Vagina (tissue), 2 donors: ENCODE measurements around the gene UGP2. TPM values are rescaled to one million over a fixed set of nuclear protein-coding genes. Genes with fewer than 3 reads are reported as not detected.

Experiments
- DNase-seq, 2 donors: peaks; one replicate each; pipeline ENCODE4 v3.0.0-alpha.2; 2017; ENCODE audit errors: extremely low spot score in 2 of 2
- H3K27ac ChIP-seq: fragments of 200-600 bp; sonication (generic); one replicate; pipeline ENCODE4 v1.5.1; 2019
- H3K27me3 ChIP-seq: fragments of 200-600 bp; sonication (generic); one replicate; pipeline ENCODE4 v1.5.1; 2019
- H3K36me3 ChIP-seq, 2 donors: fragments of 200-600 bp; sonication (generic); one replicate each; pipeline ENCODE4 v1.5.1; 2017 to 2019
- H3K4me1 ChIP-seq: fragments of 200-600 bp; sonication (generic); one replicate; pipeline ENCODE4 v1.5.1; 2019
- H3K4me3 ChIP-seq, 2 donors: fragments of 200-600 bp; sonication (generic); 1 replicate in 1 of 2; 2 replicates in 1 of 2; pipeline ENCODE4 v1.5.1; 2016 to 2019
- H3K9me3 ChIP-seq: fragments of 200-600 bp; sonication (generic); one replicate; pipeline ENCODE4 v1.5.1; 2019
- CTCF ChIP-seq, 3 experiments: fragments of 450-650 bp in 2 of 3; fragments of 200-600 bp in 1 of 3; sonication (generic) in 1 of 3; IDR thresholded peaks; one replicate each; pipeline ENCODE4 v1.5.1; 2017 to 2019; ENCODE audit warnings: antibody characterized with exemption in 3 of 3, mild to moderate bottlenecking in 2 of 3, moderate library complexity in 2 of 3
- POLR2A ChIP-seq, 2 donors: fragments of 450-650 bp; IDR thresholded peaks; one replicate each; pipeline ENCODE4 v1.6.1; 2017; ENCODE audit warnings: antibody characterized with exemption in 2 of 2, mild to moderate bottlenecking in 2 of 2, moderate library complexity in 2 of 2
- POLR2AphosphoS5 ChIP-seq, 2 donors: sonication (generic); formaldehyde crosslinking; IDR thresholded peaks; one replicate each; pipeline ENCODE4 v1.9.0; 2017; ENCODE audit warnings: antibody characterized with exemption in 2 of 2, mild to moderate bottlenecking in 2 of 2, low read depth in 1 of 2; ENCODE audit not compliant: insufficient read depth in 1 of 2
- intact Hi-C: fragments of 100-400 bp; cut with DNase I; formaldehyde crosslinking; loops from one replicate; pipeline ENCODE4 v1.15.1; 2023
- total RNA-seq: library from RNA; depleted of rRNA; stranded (reverse); fragments of >200 nt; gene quantifications from one replicate; pipeline ENCODE4 v1.2.3, GENCODE V29; 2016

Gene UGP2
- total RNA-seq, 1 donor from 2014 or later: 78.6 TPM

GRCh38 chr2:63849381-63850203, 7.9 kb downstream of the UGP2 start:
- peaks cover 85% of the 10 kb centered on the region for H3K4me1 ChIP-seq
- H3K27me3 ChIP-seq: no peaks in the 10 kb centered on the region
- no peaks in the 10 kb centered on the region for H3K9me3 ChIP-seq
- no peak for TF ChIP-seq POLR2A (IDR thresholded peaks at IDR 0.05)
- TF ChIP-seq CTCF (IDR thresholded peaks at IDR 0.05): no peak
- no peak for TF ChIP-seq POLR2AphosphoS5 (IDR thresholded peaks at IDR 0.05; ENCODE audit: insufficient read depth in 1 of 2, low read depth in 1 of 2)
- H3K36me3 ChIP-seq: no peaks in the 10 kb centered on the region
- H3K4me3 ChIP-seq: no peak overlapping the region
- H3K27ac ChIP-seq: no peak overlapping the region
- no peak for DNase-seq
- intact Hi-C loops: no loop called here

GRCh38 chr2:63850204-63850571, 8.5 kb downstream of the UGP2 start:
- no peak for DNase-seq
- TF ChIP-seq POLR2AphosphoS5 (IDR thresholded peaks at IDR 0.05; ENCODE audit: insufficient read depth in 1 of 2, low read depth in 1 of 2) (no peak), POLR2A (IDR thresholded peaks at IDR 0.05) (no peak), CTCF (IDR thresholded peaks at IDR 0.05) (no peak)
- no peak overlapping the region for H3K27ac ChIP-seq
- H3K4me1 ChIP-seq: peaks cover 85% of the 10 kb centered on the region
- H3K27me3 ChIP-seq: no peaks in the 10 kb centered on the region
- intact Hi-C loops: no loop called here
- H3K9me3 ChIP-seq: no peaks in the 10 kb centered on the region
- H3K36me3 ChIP-seq: no peaks in the 10 kb centered on the region
- no peak overlapping the region for H3K4me3 ChIP-seq

- H3K4me1 ChIP-seq: peaks cover 83% of the 10 kb centered on the region
- intact Hi-C loops: no loop called here
Observed at GRCh38 chr2:63850649-63851048, 9.0 kb downstream of the UGP2 start.

GRCh38 chr2:63851691-63852311, 10.1 kb downstream of the UGP2 start:
- Histone ChIP-seq H3K27me3 (no peaks in the 10 kb centered on the region), H3K4me3 (no peak overlapping the region), H3K27ac (no peak overlapping the region), H3K4me1 (peaks cover 77% of the 10 kb centered on the region), H3K9me3 (no peaks in the 10 kb centered on the region), H3K36me3 (no peaks in the 10 kb centered on the region)
- TF ChIP-seq POLR2A (IDR thresholded peaks at IDR 0.05) (no peak), CTCF (IDR thresholded peaks at IDR 0.05) (no peak), POLR2AphosphoS5 (IDR thresholded peaks at IDR 0.05; ENCODE audit: insufficient read depth in 1 of 2, low read depth in 1 of 2) (no peak)
- intact Hi-C loops: no loop called here
- no peak for DNase-seq

More at GRCh38 chr2:63850649-63851048, 9.0 kb downstream of the UGP2 start:
- TF ChIP-seq POLR2AphosphoS5 (IDR thresholded peaks at IDR 0.05; ENCODE audit: insufficient read depth in 1 of 2, low read depth in 1 of 2): no peak
- no peak for TF ChIP-seq POLR2A (IDR thresholded peaks at IDR 0.05)
- no peak for TF ChIP-seq CTCF (IDR thresholded peaks at IDR 0.05)
- Histone ChIP-seq H3K4me3 (no peak overlapping the region), H3K27me3 (no peaks in the 10 kb centered on the region), H3K36me3 (no peaks in the 10 kb centered on the region), H3K27ac (no peak overlapping the region), H3K9me3 (no peaks in the 10 kb centered on the region)
- DNase-seq: no peak
